NCI-H510A treated with DMSO at 0.1 percent for 48 hours (cell line): ENCODE results near the gene DAND5.

ENCODE experiments used
- DNase-seq: peaks from one replicate; lab custom pipeline; 2025; lab: John Stamatoyannopoulos, UW

The DAND5 gene

GRCh38 chr19:13022859-13023636 is 53.7 kb downstream of the DAND5 start:
- no peak for DNase-seq

GRCh38 chr19:13023656-13024055 is 54.3 kb downstream of the DAND5 start:
- DNase-seq: no peak
